ENCODE measurements around the gene NOSIP.

Gene NOSIP

DNA sequence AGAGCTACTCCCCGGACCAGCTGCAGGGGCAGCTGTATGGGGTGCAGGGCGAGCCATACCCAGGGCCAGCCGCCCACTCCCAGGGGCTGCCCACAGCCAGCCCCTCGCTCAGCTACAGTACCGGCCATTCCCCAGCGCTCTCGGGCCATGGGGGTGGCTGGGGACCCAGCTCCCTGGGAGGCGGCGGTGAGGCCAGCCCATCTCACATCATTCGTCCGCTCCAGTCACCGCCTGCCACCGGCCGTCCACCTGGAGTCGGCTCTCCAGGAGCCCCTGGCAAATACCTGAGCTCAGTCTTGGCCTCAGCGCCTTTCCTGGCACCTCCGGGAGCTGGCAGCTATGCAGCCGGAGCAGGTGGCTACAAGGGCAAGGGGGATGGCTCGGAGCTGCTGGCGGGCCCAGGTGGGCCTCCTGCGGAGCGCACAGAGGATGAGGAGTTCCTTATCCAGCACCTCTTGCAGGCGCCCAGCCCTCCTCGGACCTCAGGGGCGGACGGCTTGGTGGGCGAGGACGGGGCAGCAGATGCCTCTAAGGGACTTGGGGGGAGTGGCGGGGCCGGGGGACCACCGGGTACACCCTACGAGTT is 15.6 kb upstream of the NOSIP start:
- H3K9me3 ChIP-seq (ENCODE audit: control insufficient read depth in 5 of 5, low read length in 5 of 5) = no peaks in the 10 kb centered on the region
- peaks cover 4 to 66% (median 47%) of the 10 kb centered on the region in 5 donors for H3K36me3 ChIP-seq (ENCODE audit: control insufficient read depth in 5 of 5, insufficient read depth in 5 of 5, low read length in 5 of 5)
- no peak overlapping the region for H3K27ac ChIP-seq (ENCODE audit: low read depth, low read length)

DNA sequence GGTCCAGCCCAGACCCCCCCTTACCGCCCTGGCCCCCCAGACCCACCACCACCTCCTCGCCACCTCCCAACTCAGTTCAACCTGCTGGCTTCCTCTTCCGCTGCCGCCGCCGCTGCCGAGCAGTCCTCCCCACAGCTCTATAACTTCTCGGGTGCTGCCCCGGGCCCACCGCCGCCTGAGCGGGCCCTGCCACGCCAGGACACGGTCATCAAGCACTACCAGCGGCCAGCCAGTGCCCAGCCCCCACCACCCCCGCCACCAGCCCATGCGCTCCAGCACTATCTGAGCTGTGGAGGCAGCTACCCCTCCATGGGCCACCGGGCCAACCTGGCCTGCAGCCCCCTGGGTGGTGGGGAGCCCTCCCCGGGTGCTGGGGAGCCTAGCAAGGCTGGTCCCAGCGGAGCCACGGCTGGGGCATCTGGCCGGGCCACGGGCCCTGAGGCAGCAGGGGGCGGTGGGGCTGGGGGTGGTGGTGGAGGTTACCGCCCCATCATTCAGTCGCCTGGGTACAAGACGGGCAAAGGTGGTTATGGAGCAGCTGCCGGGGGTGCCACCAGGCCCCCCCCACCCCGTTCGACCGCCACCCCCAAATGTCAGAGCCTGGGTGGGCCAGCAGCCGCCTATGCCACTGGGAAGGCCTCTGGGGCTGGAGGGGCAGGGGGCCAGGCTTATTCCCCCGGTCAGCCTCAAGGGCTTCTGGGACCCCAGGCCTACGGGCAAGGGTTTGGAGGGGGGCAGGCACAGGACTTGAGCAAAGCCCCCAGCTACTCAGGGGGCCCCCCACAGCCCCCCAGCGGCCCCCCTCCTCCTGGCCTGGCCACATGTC is 14.8 kb upstream of the NOSIP start:
- H3K9me3 ChIP-seq (ENCODE audit: control insufficient read depth in 5 of 5, low read length in 5 of 5) = no peaks in the 10 kb centered on the region
- peaks cover 4 to 59% (median 45%) of the 10 kb centered on the region in 5 donors for H3K36me3 ChIP-seq (ENCODE audit: control insufficient read depth in 5 of 5, insufficient read depth in 5 of 5, low read length in 5 of 5)
- no peak overlapping the region for H3K4me3 ChIP-seq (ENCODE audit: low read depth in 1 of 5, low read length in 5 of 5)
- H3K4me1 ChIP-seq (ENCODE audit: control insufficient read depth in 5 of 5, insufficient read depth in 5 of 5, low read length in 5 of 5) = peaks cover 5 to 32% (median 32%) of the 10 kb centered on the region in 5 donors
- no peak overlapping the region for H3K27ac ChIP-seq (ENCODE audit: low read depth, low read length)
- H3K9ac ChIP-seq (ENCODE audit: low read length in 5 of 5) = no peak overlapping the region
- H3K27me3 ChIP-seq (ENCODE audit: control insufficient read depth in 5 of 5, insufficient read depth in 4 of 5, low read length in 5 of 5) = no peaks in the 10 kb centered on the region

More for the DNA sequence above, 15.6 kb upstream of the NOSIP start:
- Histone ChIP-seq H3K4me3 (ENCODE audit: low read depth in 1 of 5, low read length in 5 of 5) (no peak overlapping the region), H3K9ac (ENCODE audit: low read length in 5 of 5) (no peak overlapping the region), H3K27me3 (ENCODE audit: control insufficient read depth in 5 of 5, insufficient read depth in 4 of 5, low read length in 5 of 5) (no peaks in the 10 kb centered on the region), H3K4me1 (ENCODE audit: control insufficient read depth in 5 of 5, insufficient read depth in 5 of 5, low read length in 5 of 5) (peaks cover 5 to 26% (median 25%) of the 10 kb centered on the region in 5 donors)

DNA sequence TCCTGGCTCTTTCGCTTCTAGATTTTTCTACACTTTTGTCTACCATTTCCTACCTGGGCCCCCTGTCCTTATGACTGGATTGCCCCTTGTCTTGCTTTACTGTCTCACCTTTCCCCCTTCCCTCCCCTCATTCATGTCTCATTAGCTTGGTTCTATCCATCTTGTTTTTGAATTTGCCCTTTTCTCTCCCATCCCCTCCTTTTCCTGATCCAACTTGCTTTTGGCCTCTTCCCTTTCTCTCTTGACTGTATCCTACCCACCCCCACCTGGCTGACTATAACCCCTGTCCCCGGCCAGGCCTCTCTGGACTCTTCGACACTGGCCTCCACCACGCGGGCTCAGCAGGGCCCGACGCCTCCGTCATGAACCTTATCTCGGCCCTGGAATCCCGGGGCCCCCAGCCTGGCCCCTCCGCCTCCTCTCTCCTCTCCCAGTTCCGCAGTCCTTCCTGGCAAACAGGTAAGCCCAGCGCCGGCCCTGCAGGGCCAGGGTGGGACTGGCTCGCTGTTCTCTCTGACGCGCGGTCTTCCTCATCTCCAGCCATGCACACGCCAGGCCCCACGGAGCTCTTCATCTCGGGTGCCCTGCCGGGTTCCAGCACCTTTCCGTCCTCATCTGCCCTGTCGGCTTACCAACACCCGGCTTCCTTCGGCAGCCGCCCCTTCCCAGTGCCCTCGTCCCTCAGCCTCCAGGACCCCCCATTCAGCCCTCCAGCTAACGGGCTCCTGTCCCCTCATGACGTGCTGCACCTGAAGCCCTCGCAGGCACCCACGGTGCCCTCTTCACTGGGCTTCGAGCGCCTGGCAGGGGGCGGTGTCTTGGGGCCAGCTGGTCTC is 14.0 kb upstream of the NOSIP start:
- no peaks in the 10 kb centered on the region for H3K9me3 ChIP-seq (ENCODE audit: control insufficient read depth in 5 of 5, low read length in 5 of 5)
- H3K36me3 ChIP-seq (ENCODE audit: control insufficient read depth in 5 of 5, insufficient read depth in 5 of 5, low read length in 5 of 5) = peaks cover 4 to 51% (median 37%) of the 10 kb centered on the region in 5 donors
- peak overlapping the region in 2 of 5 donors; percentile 27 to 52 for H3K9ac ChIP-seq (ENCODE audit: low read length in 5 of 5)
- H3K4me1 ChIP-seq (ENCODE audit: control insufficient read depth in 5 of 5, insufficient read depth in 5 of 5, low read length in 5 of 5) = peaks cover 5 to 34% (median 33%) of the 10 kb centered on the region in 5 donors
- H3K4me3 ChIP-seq (ENCODE audit: low read depth in 1 of 5, low read length in 5 of 5) = no peak overlapping the region
- no peaks in the 10 kb centered on the region for H3K27me3 ChIP-seq (ENCODE audit: control insufficient read depth in 5 of 5, insufficient read depth in 4 of 5, low read length in 5 of 5)
- peak overlapping the region; percentile 81 for H3K27ac ChIP-seq (ENCODE audit: low read depth, low read length)

DNA sequence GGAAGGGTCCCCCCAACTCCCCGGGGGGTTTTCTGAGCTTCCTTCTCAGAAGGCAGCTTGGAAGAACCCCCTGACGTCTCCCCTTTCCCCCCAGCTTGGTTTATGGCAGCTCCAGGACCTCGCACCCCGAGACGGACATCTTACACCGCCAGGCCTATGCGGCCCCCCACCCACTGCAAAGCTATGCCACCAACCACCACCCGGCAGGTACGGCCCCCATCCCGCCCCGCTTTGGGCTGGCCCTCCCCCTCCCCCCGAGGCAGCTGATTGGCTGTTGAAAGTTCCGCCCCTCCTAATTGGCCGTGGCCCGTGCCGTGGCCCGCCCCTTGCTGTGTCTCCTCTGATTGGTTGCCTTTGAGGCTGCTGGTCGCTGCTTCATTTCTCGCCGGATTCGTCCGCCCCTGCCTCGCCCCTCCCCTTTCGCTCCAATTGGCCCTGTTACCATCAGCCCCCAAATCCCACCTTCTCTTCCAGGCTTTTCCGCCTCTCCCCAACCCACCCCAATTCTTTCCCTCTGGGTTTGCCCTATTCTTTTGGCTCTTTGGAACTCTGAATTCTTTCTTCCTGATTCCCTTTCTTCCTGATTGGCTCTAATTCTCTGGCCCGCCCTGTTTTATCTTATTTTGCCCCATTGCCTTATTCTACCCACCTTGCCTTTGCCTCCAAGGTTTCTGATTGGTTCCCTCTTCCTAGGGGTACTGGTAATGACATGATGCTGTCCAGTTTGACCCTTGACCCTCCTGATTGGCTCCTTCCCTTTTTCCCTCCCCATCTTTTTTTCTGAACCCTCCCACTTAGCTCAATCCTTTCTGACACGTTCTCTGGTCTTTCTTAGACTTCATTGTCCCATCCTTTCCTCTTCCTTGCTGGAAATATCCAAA is 13.1 kb upstream of the NOSIP start:
- Histone ChIP-seq H3K36me3 (ENCODE audit: control insufficient read depth in 5 of 5, insufficient read depth in 5 of 5, low read length in 5 of 5) (peaks cover 4 to 42% (median 28%) of the 10 kb centered on the region in 5 donors), H3K27me3 (ENCODE audit: control insufficient read depth in 5 of 5, insufficient read depth in 4 of 5, low read length in 5 of 5) (no peaks in the 10 kb centered on the region), H3K9me3 (ENCODE audit: control insufficient read depth in 5 of 5, low read length in 5 of 5) (no peaks in the 10 kb centered on the region), H3K4me1 (ENCODE audit: control insufficient read depth in 5 of 5, insufficient read depth in 5 of 5, low read length in 5 of 5) (peaks cover 5 to 34% (median 33%) of the 10 kb centered on the region in 5 donors), H3K27ac (ENCODE audit: low read depth, low read length) (peak overlapping the region; percentile 81), H3K9ac (ENCODE audit: low read length in 5 of 5) (peak overlapping the region in 3 of 5 donors; percentile 27 to 64 (median 46)), H3K4me3 (ENCODE audit: low read depth in 1 of 5, low read length in 5 of 5) (peak overlapping the region; percentile 40 to 88 (median 76))

DNA sequence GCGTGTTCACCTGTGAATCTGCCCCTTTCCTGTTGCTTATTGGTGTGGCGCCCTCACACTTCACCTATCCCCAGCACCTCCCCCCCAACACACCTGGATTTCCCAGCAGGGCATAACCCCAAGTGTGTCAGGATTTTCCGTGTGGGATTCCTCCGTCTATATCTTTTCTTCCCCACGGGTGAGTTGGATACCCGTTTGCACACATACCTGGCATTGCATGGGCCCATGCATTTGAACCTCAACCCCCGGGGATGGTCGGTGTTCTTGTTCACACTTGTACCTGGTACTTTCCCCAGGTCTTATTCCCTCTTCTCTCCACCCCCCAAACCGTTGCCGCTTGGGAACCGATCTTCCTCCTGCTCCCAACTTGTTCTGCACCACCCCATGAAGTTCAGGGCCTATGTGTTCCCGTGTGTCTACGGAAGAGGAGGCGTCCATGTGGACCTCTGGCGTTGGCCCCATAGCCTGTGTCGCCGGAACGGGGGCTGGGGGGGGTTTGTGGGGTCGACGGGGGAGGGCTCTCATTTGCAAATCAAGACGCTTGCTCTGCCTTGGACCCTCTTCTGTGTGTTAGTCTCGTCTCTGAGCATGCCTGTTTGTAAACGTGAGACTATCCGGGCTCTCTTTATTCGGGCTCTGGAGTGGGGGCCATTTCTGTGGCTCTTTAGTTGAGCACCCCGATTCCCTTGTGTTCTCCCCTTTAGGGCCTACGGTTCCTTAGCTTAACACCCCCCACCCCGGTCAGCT is 12.3 kb upstream of the NOSIP start:
- Histone ChIP-seq H3K9me3 (ENCODE audit: control insufficient read depth in 5 of 5, low read length in 5 of 5) (no peaks in the 10 kb centered on the region), H3K27me3 (ENCODE audit: control insufficient read depth in 5 of 5, insufficient read depth in 4 of 5, low read length in 5 of 5) (no peaks in the 10 kb centered on the region), H3K9ac (ENCODE audit: low read length in 5 of 5) (peak overlapping the region; percentile 58 to 80 (median 62)), H3K4me1 (ENCODE audit: control insufficient read depth in 5 of 5, insufficient read depth in 5 of 5, low read length in 5 of 5) (peaks cover 5 to 34% (median 33%) of the 10 kb centered on the region in 5 donors), H3K4me3 (ENCODE audit: low read depth in 1 of 5, low read length in 5 of 5) (peak overlapping the region; percentile 76 to 88 (median 80)), H3K27ac (ENCODE audit: low read depth, low read length) (peak overlapping the region; percentile 72), H3K36me3 (ENCODE audit: control insufficient read depth in 5 of 5, insufficient read depth in 5 of 5, low read length in 5 of 5) (peaks cover 4 to 36% (median 26%) of the 10 kb centered on the region in 5 donors)

DNA sequence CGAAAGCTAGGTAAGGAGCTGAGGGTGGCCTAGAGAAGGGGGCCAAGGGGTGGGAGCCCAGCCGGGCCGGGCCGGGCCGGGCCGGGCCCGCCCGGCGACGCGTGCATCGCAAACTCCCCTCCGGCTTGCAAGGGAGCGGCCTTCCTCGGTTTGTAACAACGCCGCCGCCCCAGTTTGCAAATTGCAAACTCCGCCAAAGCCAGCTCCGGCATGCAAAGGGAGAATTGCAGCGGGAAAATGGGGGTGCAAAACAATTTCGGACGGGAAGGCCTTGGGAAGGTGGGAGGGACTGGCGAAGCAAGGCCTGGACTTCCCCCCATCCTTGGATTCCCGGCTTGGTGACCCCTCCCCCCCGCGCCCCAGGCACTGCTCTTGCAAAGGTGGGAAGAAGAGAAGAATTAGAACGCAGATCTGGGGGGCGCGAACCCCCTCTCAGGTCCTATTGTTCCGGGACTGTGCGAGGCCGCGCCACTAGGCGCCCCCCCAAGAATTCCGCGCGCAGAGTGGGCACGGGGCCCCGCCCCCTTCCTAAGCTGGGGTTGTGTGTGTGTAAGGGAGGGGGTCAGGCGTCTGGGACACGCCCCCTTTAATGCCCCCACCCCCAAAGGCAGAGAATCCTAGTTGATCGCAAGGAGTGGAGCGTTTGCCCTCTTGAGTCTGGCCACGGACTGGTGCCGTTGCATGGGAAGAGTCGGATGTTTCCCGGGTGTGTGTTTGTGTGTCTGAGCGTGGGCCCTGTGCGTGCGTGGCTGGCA is 11.6 kb upstream of the NOSIP start:
- Histone ChIP-seq H3K36me3 (ENCODE audit: control insufficient read depth in 5 of 5, insufficient read depth in 5 of 5, low read length in 5 of 5) (peaks cover 4 to 28% (median 21%) of the 10 kb centered on the region in 5 donors), H3K9ac (ENCODE audit: low read length in 5 of 5) (peak overlapping the region; percentile 61 to 80 (median 64)), H3K4me3 (ENCODE audit: low read depth in 1 of 5, low read length in 5 of 5) (peak overlapping the region; percentile 76 to 88 (median 81)), H3K9me3 (ENCODE audit: control insufficient read depth in 5 of 5, low read length in 5 of 5) (no peaks in the 10 kb centered on the region), H3K27me3 (ENCODE audit: control insufficient read depth in 5 of 5, insufficient read depth in 4 of 5, low read length in 5 of 5) (no peaks in the 10 kb centered on the region), H3K27ac (ENCODE audit: low read depth, low read length) (peak overlapping the region; percentile 72), H3K4me1 (ENCODE audit: control insufficient read depth in 5 of 5, insufficient read depth in 5 of 5, low read length in 5 of 5) (peaks cover 5 to 34% (median 33%) of the 10 kb centered on the region in 5 donors)

DNA sequence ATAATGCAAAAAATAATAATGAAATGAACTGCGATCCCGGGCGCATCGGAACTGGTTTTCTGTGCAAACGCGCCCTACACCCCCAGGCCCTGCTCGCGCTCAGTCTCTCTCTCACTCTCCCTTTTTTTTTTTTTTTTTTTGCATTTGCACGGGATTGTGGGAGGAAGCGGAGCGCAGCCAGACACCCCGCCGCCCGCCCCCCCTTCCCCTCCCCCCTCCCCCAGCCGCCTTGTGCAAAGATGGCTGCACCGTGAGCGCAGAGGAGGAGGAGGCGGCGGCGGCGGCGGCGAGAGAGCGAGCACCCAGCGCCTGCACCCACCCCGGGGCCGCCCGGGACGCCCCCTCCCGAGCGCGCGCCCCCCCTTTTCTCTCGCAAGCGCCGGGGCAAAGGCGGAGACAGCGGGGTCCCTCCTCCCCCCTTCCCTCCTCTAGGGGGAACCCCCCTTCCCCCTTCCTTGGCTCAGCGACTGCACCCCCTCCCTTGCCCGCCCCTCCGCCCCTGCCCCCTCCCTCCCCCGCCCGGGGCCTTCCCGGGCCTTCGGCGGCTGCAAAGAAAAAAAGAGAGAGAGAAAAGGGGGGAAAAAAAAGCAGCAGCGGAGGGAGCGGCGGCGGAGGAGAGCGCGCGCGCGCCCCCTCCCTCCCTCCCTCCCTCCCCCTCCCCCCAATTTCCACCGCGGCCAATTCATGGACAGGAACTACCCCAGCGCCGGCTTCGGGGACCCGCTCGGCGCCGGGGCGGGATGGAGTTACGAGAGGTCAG is 10.8 kb upstream of the NOSIP start, which contains the start of gene PRR12:
TSS of gene PRR12 (plus strand) at position 212 of the 760 bp plus-strand sequence. CDS start at position 685, 473 bp downstream.
- Histone ChIP-seq H3K4me3 (ENCODE audit: low read depth in 1 of 5, low read length in 5 of 5) (peak within 1 kb of the TSS; percentile 77 to 88 (median 82)), H3K27ac (ENCODE audit: low read depth, low read length) (peak within 1 kb of the TSS; percentile 93), H3K4me1 (ENCODE audit: control insufficient read depth in 5 of 5, insufficient read depth in 5 of 5, low read length in 5 of 5) (peaks cover 5 to 34% (median 33%) of the 10 kb centered on the region in 5 donors), H3K9ac (ENCODE audit: low read length in 5 of 5) (peak within 1 kb of the TSS; percentile 19 to 87 (median 67)), H3K27me3 (ENCODE audit: control insufficient read depth in 5 of 5, insufficient read depth in 4 of 5, low read length in 5 of 5) (no peaks in the 10 kb centered on the region), H3K9me3 (ENCODE audit: control insufficient read depth in 5 of 5, low read length in 5 of 5) (no peaks in the 10 kb centered on the region), H3K36me3 (ENCODE audit: control insufficient read depth in 5 of 5, insufficient read depth in 5 of 5, low read length in 5 of 5) (peaks cover 4 to 22% (median 17%) of the 10 kb centered on the region in 5 donors)

Data from subcutaneous abdominal adipose tissue (tissue), 5 donors.